CD14-positive monocyte (primary cell): Measurements from ENCODE around the gene CBLB. TPM values are rescaled to one million over a fixed set of nuclear protein-coding genes. Genes with fewer than 3 reads are reported as not detected.

Experiments
- DNase-seq, 3 donors: peaks; one replicate each; pipeline ENCODE4 v3.0.0-alpha.2; 2011 to 2022
- H2AFZ ChIP-seq: 2 replicates; pipeline ENCODE4 v1.6.0; 2012; ENCODE audit warnings: mild to moderate bottlenecking, low read depth, low read length, inconsistent platforms; ENCODE audit not compliant: insufficient read depth, poor library complexity, severe bottlenecking
- H3K27ac ChIP-seq, 2 donors: 1 replicate in 1 of 2; 2 replicates in 1 of 2; pipeline ENCODE4 v1.5.1; 2012 to 2013; ENCODE audit warnings: low read length in 2 of 2, control low read depth in 1 of 2, inconsistent platforms in 1 of 2, low read depth in 1 of 2, mild to moderate bottlenecking in 1 of 2
- H3K27me3 ChIP-seq, 2 donors: one replicate each; pipeline versions ENCODE4 v1.6.0 to v1.6.1; 2011 to 2013; ENCODE audit warnings: low read length in 2 of 2; ENCODE audit not compliant: control insufficient read depth in 2 of 2, insufficient read depth in 2 of 2
- H3K36me3 ChIP-seq, 2 donors: replicated peaks in 1 of 2; 1 replicate in 1 of 2; 2 replicates in 1 of 2; pipeline versions ENCODE4 v1.5.1 to v1.6.1; 2012 to 2013; ENCODE audit warnings: low read length in 2 of 2, control low read depth in 1 of 2, inconsistent platforms in 1 of 2, mild to moderate bottlenecking in 1 of 2; ENCODE audit not compliant: insufficient read depth in 2 of 2, control insufficient read depth in 1 of 2
- H3K4me1 ChIP-seq, 2 donors: 1 replicate in 1 of 2; 2 replicates in 1 of 2; pipeline versions ENCODE4 v1.5.1 to v1.6.1; 2012 to 2013; ENCODE audit warnings: low read length in 2 of 2, control low read depth in 1 of 2, inconsistent platforms in 1 of 2, mild to moderate bottlenecking in 1 of 2, moderate library complexity in 1 of 2; ENCODE audit not compliant: insufficient read depth in 2 of 2, control insufficient read depth in 1 of 2
- H3K4me2 ChIP-seq: replicated peaks from 2 replicates; pipeline ENCODE3; 2012; ENCODE audit warnings: low read length, moderate library complexity, mild to moderate bottlenecking; ENCODE audit not compliant: poor library complexity, severe bottlenecking; ENCODE audit errors: extremely low read depth
- H3K4me3 ChIP-seq, 3 experiments: fragments of 200-600 bp in 1 of 3; sonication (generic) in 1 of 3; replicated peaks in 1 of 3; 1 replicate in 2 of 3; 2 replicates in 1 of 3; pipeline ENCODE4 v1.5.1; 2011 to 2013; ENCODE audit warnings: low read length in 3 of 3, mild to moderate bottlenecking in 3 of 3, control low read depth in 2 of 3, low read depth in 2 of 3, inconsistent platforms in 1 of 3, moderate library complexity in 1 of 3
- H3K79me2 ChIP-seq: 2 replicates; pipeline ENCODE4 v1.6.0; 2012; ENCODE audit warnings: mild to moderate bottlenecking, control low read depth, inconsistent platforms, low read length, moderate library complexity; ENCODE audit not compliant: insufficient read depth
- H3K9ac ChIP-seq: 2 replicates; pipeline ENCODE4 v1.6.0; 2017; ENCODE audit warnings: low read length, mild to moderate bottlenecking; ENCODE audit not compliant: insufficient read depth, poor library complexity, severe bottlenecking
- H3K9me3 ChIP-seq, 2 donors: replicated peaks in 1 of 2; 1 replicate in 1 of 2; 2 replicates in 1 of 2; pipeline versions ENCODE4 v1.5.1 to v1.6.1; 2012 to 2013; ENCODE audit warnings: low read length in 2 of 2, control low read depth in 1 of 2; ENCODE audit not compliant: control insufficient read depth in 1 of 2, insufficient read depth in 1 of 2
- H4K20me1 ChIP-seq: 2 replicates; pipeline ENCODE4 v1.6.0; 2012; ENCODE audit warnings: mild to moderate bottlenecking, low read length, control low read depth, moderate library complexity; ENCODE audit not compliant: insufficient read depth
- H3K27ac Mint-ChIP-seq, 7 donors: one replicate each; pipeline ENCODE4 v1.8.0; 2020; ENCODE audit warnings: mild to moderate bottlenecking in 7 of 7, mixed read lengths in 7 of 7, moderate library complexity in 6 of 7, inconsistent platforms in 2 of 7
- H3K27me3 Mint-ChIP-seq, 3 donors: one replicate each; pipeline ENCODE4 v1.8.0; 2021 to 2022; ENCODE audit warnings: low read depth in 3 of 3, mild to moderate bottlenecking in 3 of 3, mixed read lengths in 3 of 3, moderate library complexity in 3 of 3, inconsistent platforms in 1 of 3
- H3K36me3 Mint-ChIP-seq, 2 donors: one replicate each; pipeline ENCODE4 v1.8.0; 2020; ENCODE audit warnings: mixed read lengths in 2 of 2, inconsistent platforms in 1 of 2, mild to moderate bottlenecking in 1 of 2
- H3K4me1 Mint-ChIP-seq: one replicate; pipeline ENCODE4 v1.8.0; 2020; ENCODE audit warnings: mild to moderate bottlenecking, mixed read lengths
- H3K4me3 Mint-ChIP-seq, 2 donors: one replicate each; pipeline ENCODE4 v1.8.0; 2020; ENCODE audit warnings: mild to moderate bottlenecking in 2 of 2, mixed read lengths in 2 of 2, moderate library complexity in 1 of 2
- H3K9me3 Mint-ChIP-seq, 7 donors: one replicate each; pipeline ENCODE4 v1.8.0; 2020 to 2022; ENCODE audit warnings: mixed read lengths in 7 of 7, mild to moderate bottlenecking in 6 of 7, moderate library complexity in 6 of 7, inconsistent platforms in 2 of 7
- WGBS: methylation state at CpG from one replicate; pipeline ENCODE4 v1.1.5; 2013; ENCODE audit warnings: missing lambda C conversion rate; ENCODE audit not compliant: insufficient coverage; 5-methylcytosine and 5-hydroxymethylcytosine counted together
- intact Hi-C, 2 donors: fragments of 100-400 bp; cut with micrococcal nuclease; formaldehyde crosslinking; loops; one replicate each; pipeline versions ENCODE4 v1.15.0 to v1.15.1; 2023
- polyA plus RNA-seq, 3 donors: library from polyadenylated mRNA; depleted of rRNA in 1 of 3; unstranded in 2 of 3; stranded (reverse) in 1 of 3; fragments of 300-500 nt in 2 of 3; fragments of >200 nt in 1 of 3; fragmentation: Illumina TruSeq in 2 of 3; gene quantifications; 1 replicate in 2 of 3; 2 replicates in 1 of 3; pipeline ENCODE4 v1.2.3, GENCODE V29; 2012 to 2021
- TF ChIP-seq, protein P1 (sequence below): fragments of 200-600 bp; IDR thresholded peaks from one replicate; pipeline ENCODE4 v1.8.0; 2022; ENCODE audit warnings: antibody characterized with exemption, mild to moderate bottlenecking

Gene CBLB
- polyA plus RNA-seq, 3 donors = 1.6 to 8.1 (median 3.6) TPM

DNA sequence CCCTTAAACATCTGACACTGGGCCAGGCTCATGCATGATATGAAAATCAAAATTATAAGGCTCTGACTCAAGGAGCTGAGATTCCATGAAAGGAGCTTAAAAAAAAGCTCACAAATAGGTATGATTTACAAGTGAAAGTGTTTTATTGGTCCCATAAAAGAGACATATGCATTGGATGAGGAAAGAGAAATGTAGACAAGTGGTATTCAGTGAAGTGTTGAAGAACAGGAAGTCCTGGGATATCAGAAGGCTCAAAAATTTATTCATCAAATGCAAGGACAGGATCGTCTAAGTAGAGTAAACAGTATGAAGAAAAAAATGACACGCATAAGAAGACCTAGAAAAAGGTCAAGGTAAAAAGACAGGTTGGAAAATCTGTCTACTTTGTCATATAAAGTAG is 188.9 kb downstream of the CBLB start:
- Histone ChIP-seq H3K36me3 (peaks cover 10 to 33% of the 10 kb centered on the region in 2 donors), H3K9me3 (no peaks in the 10 kb centered on the region), H4K20me1 (no peaks in the 10 kb centered on the region), H3K9ac (no peak overlapping the region), H3K4me2 (no peak overlapping the region), H3K4me1 (no peaks in the 10 kb centered on the region), H3K4me3 (no peak overlapping the region), H2AFZ (no peak overlapping the region), H3K27ac (no peak overlapping the region), H3K27me3 (no peaks in the 10 kb centered on the region), H3K79me2 (no peaks in the 10 kb centered on the region)
- intact Hi-C loops = loop anchor here (5.0 to 10.0 kb wide), 2 partner anchors 925 to 932 kb away; no protein-coding TSS in a partner anchor
- DNase-seq = no peak
- Mint-ChIP-seq H3K4me1 (no peaks in the 10 kb centered on the region), H3K9me3 (peaks cover 0 to 1% (median 0%) of the 10 kb centered on the region in 7 donors), H3K27me3 (no peaks in the 10 kb centered on the region), H3K4me3 (no peak overlapping the region), H3K36me3 (peaks cover 24 to 26% of the 10 kb centered on the region in 2 donors), H3K27ac (no peak overlapping the region)
- WGBS = no CpG with 5 or more reads among the region's 2 CpGs
- TF ChIP-seq, protein P1, sequence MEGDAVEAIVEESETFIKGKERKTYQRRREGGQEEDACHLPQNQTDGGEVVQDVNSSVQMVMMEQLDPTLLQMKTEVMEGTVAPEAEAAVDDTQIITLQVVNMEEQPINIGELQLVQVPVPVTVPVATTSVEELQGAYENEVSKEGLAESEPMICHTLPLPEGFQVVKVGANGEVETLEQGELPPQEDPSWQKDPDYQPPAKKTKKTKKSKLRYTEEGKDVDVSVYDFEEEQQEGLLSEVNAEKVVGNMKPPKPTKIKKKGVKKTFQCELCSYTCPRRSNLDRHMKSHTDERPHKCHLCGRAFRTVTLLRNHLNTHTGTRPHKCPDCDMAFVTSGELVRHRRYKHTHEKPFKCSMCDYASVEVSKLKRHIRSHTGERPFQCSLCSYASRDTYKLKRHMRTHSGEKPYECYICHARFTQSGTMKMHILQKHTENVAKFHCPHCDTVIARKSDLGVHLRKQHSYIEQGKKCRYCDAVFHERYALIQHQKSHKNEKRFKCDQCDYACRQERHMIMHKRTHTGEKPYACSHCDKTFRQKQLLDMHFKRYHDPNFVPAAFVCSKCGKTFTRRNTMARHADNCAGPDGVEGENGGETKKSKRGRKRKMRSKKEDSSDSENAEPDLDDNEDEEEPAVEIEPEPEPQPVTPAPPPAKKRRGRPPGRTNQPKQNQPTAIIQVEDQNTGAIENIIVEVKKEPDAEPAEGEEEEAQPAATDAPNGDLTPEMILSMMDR = no peak

DNA sequence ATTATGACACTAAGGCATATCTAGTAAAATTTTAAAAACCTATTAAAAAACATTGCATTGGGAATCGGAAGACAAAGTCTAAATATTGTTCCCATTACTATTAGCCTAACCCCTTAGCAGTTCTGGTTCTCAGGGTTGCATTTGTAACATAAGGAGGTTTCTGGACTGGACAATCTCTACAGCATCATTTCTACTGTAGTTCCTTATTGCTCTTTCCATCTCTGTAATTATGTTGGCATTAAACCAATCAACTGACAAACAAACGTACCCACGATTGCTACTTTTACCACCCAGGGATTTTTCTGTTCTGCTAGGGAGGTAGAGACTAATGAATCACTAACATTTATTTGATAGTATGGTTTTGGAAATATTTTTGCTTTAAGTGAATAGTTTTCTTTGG is 190.8 kb downstream of the CBLB start:
- Histone ChIP-seq H3K79me2 (no peaks in the 10 kb centered on the region), H4K20me1 (no peaks in the 10 kb centered on the region), H3K4me3 (no peak overlapping the region), H3K4me2 (no peak overlapping the region), H2AFZ (no peak overlapping the region), H3K27ac (no peak overlapping the region), H3K9me3 (no peaks in the 10 kb centered on the region), H3K4me1 (no peaks in the 10 kb centered on the region), H3K36me3 (peaks cover 10 to 44% of the 10 kb centered on the region in 2 donors), H3K27me3 (no peaks in the 10 kb centered on the region), H3K9ac (no peak overlapping the region)
- no peak overlapping the region for H3K4me3 Mint-ChIP-seq
- peaks cover 0 to 1% (median 0%) of the 10 kb centered on the region in 7 donors for H3K9me3 Mint-ChIP-seq
- H3K36me3 Mint-ChIP-seq = peaks cover 26 to 36% of the 10 kb centered on the region in 2 donors
- DNase-seq = no peak
- TF ChIP-seq, protein P1 = no peak
- no peak overlapping the region for H3K27ac Mint-ChIP-seq
- no peaks in the 10 kb centered on the region for H3K27me3 Mint-ChIP-seq
- WGBS = no CpG with 5 or more reads among the region's 3 CpGs
- intact Hi-C loops = no loop called here
- no peaks in the 10 kb centered on the region for H3K4me1 Mint-ChIP-seq
